ENCODE results near the gene SKOR1. TPM values are rescaled to one million over a fixed set of nuclear protein-coding genes. Genes with fewer than 3 reads are reported as not detected.
A peak's percentile ranks its signal among the peaks of the same experiment; 100 is the strongest.

SKOR1 gene
- total and polyA plus RNA-seq, 2 of the 13 experiments (the other 11 are each of a cell fraction or from before 2014, with no cell fraction given), result 0.09 to 0.11 TPM

DNA sequence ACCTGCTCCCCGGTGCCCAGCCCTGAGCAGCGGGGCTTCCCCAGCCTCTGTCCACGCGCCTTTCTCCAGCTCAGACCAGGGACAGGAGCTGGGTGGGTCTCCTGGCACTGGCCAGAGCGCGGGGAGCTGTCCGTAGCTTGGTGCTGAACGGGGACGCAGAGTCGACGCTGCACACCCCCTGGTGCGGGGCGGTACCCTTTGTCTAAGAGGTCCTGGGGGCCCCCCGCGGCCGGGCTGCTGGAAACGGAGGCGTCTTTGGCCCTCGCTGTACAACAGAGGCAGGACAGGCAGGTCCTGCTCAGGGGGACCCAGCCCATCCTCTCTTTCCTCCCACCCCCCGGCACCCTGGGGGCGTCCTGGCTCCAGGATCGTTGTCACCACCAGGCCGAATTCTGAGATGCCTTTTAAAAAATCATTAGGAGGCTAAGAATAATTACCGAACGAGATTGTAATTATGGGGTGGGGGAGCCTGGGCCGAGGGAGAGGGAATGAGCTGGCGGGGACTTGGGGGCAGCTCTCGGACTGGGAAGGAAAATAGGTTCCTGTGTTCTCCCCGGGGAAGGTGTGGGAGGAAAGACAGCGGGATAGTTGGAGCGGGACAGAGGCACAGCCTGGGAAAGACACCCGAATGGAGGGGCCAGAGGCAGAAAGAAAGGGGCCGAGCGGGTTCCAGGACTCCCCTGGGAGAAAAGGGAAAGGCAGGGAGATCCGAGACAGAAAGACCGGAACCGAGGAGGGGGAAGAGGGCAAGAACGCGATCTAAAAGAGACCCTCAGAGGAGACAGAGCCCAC is 4.1 kb upstream of the SKOR1 start (continued):
- peak; percentile 38; the same call in 1 of the 2 replicates for TF ChIP-seq ZNF501 (CRISPR knock-in tag; IDR thresholded peaks at IDR 0.05)
- TF ChIP-seq ZNF367 (CRISPR knock-in tag; IDR thresholded peaks at IDR 0.05; ENCODE audit: borderline replicate concordance), result peak; percentile 40; the same call in 1 of the 2 replicates
- TF ChIP-seq, protein P1, sequence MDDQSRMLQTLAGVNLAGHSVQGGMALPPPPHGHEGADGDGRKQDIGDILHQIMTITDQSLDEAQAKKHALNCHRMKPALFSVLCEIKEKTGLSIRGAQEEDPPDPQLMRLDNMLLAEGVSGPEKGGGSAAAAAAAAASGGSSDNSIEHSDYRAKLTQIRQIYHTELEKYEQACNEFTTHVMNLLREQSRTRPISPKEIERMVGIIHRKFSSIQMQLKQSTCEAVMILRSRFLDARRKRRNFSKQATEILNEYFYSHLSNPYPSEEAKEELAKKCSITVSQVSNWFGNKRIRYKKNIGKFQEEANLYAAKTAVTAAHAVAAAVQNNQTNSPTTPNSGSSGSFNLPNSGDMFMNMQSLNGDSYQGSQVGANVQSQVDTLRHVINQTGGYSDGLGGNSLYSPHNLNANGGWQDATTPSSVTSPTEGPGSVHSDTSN (CRISPR knock-in tag; IDR thresholded peaks at IDR 0.05; ENCODE audit: borderline replicate concordance), result peak; percentile 82; the same call in 1 of the 2 replicates
- TF ChIP-seq ZSCAN9 (CRISPR knock-in tag; IDR thresholded peaks at IDR 0.05; ENCODE audit: borderline replicate concordance), result 0 out of 2 replicates have a peak, but pooled peaks have one; percentile 48
- peak; percentile 61; the same call in 1 of the 2 replicates for TF ChIP-seq ZNF232 (CRISPR knock-in tag; IDR thresholded peaks at IDR 0.05; ENCODE audit: borderline replicate concordance)
- no peak for TF ChIP-seq ZNF263 (CRISPR knock-in tag; IDR thresholded peaks at IDR 0.05)
- peak; percentile 60; the same call in 1 of the 2 replicates for TF ChIP-seq ATF7-NPFF (CRISPR knock-in tag; IDR thresholded peaks at IDR 0.05; ENCODE audit: low read depth)
- no peak for TF ChIP-seq MED1 (CRISPR knock-in tag; IDR thresholded peaks at IDR 0.05)
- peak; percentile 47; the same call in 1 of the 2 replicates for TF ChIP-seq KDM5B (CRISPR knock-in tag; IDR thresholded peaks at IDR 0.05; ENCODE audit: borderline replicate concordance)
- TF ChIP-seq, protein P2, sequence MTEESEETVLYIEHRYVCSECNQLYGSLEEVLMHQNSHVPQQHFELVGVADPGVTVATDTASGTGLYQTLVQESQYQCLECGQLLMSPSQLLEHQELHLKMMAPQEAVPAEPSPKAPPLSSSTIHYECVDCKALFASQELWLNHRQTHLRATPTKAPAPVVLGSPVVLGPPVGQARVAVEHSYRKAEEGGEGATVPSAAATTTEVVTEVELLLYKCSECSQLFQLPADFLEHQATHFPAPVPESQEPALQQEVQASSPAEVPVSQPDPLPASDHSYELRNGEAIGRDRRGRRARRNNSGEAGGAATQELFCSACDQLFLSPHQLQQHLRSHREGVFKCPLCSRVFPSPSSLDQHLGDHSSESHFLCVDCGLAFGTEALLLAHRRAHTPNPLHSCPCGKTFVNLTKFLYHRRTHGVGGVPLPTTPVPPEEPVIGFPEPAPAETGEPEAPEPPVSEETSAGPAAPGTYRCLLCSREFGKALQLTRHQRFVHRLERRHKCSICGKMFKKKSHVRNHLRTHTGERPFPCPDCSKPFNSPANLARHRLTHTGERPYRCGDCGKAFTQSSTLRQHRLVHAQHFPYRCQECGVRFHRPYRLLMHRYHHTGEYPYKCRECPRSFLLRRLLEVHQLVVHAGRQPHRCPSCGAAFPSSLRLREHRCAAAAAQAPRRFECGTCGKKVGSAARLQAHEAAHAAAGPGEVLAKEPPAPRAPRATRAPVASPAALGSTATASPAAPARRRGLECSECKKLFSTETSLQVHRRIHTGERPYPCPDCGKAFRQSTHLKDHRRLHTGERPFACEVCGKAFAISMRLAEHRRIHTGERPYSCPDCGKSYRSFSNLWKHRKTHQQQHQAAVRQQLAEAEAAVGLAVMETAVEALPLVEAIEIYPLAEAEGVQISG (CRISPR knock-in tag; IDR thresholded peaks at IDR 0.05), result no peak; the same call in 1 of the 2 replicates
- peak; percentile 28; the same call in 1 of the 2 replicates for TF ChIP-seq FOXK1 (CRISPR knock-in tag; IDR thresholded peaks at IDR 0.05; ENCODE audit: borderline replicate concordance, low read depth)
- peak; percentile 69; the same call in 1 of the 2 replicates for TF ChIP-seq ZSCAN12 (CRISPR knock-in tag; IDR thresholded peaks at IDR 0.05)
- TF ChIP-seq, protein P3, sequence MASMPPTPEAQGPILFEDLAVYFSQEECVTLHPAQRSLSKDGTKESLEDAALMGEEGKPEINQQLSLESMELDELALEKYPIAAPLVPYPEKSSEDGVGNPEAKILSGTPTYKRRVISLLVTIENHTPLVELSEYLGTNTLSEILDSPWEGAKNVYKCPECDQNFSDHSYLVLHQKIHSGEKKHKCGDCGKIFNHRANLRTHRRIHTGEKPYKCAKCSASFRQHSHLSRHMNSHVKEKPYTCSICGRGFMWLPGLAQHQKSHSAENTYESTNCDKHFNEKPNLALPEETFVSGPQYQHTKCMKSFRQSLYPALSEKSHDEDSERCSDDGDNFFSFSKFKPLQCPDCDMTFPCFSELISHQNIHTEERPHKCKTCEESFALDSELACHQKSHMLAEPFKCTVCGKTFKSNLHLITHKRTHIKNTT (CRISPR knock-in tag; IDR thresholded peaks at IDR 0.05), result no peak
- TF ChIP-seq, protein P4, sequence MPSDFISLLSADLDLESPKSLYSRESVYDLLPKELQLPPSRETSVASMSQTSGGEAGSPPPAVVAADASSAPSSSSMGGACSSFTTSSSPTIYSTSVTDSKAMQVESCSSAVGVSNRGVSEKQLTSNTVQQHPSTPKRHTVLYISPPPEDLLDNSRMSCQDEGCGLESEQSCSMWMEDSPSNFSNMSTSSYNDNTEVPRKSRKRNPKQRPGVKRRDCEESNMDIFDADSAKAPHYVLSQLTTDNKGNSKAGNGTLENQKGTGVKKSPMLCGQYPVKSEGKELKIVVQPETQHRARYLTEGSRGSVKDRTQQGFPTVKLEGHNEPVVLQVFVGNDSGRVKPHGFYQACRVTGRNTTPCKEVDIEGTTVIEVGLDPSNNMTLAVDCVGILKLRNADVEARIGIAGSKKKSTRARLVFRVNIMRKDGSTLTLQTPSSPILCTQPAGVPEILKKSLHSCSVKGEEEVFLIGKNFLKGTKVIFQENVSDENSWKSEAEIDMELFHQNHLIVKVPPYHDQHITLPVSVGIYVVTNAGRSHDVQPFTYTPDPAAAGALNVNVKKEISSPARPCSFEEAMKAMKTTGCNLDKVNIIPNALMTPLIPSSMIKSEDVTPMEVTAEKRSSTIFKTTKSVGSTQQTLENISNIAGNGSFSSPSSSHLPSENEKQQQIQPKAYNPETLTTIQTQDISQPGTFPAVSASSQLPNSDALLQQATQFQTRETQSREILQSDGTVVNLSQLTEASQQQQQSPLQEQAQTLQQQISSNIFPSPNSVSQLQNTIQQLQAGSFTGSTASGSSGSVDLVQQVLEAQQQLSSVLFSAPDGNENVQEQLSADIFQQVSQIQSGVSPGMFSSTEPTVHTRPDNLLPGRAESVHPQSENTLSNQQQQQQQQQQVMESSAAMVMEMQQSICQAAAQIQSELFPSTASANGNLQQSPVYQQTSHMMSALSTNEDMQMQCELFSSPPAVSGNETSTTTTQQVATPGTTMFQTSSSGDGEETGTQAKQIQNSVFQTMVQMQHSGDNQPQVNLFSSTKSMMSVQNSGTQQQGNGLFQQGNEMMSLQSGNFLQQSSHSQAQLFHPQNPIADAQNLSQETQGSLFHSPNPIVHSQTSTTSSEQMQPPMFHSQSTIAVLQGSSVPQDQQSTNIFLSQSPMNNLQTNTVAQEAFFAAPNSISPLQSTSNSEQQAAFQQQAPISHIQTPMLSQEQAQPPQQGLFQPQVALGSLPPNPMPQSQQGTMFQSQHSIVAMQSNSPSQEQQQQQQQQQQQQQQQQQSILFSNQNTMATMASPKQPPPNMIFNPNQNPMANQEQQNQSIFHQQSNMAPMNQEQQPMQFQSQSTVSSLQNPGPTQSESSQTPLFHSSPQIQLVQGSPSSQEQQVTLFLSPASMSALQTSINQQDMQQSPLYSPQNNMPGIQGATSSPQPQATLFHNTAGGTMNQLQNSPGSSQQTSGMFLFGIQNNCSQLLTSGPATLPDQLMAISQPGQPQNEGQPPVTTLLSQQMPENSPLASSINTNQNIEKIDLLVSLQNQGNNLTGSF (CRISPR knock-in tag; IDR thresholded peaks at IDR 0.05), result 0 out of 2 replicates have a peak, but pooled peaks have one; percentile 54
- no peak for TF ChIP-seq JDP2 (CRISPR knock-in tag; IDR thresholded peaks at IDR 0.05; ENCODE audit: borderline replicate concordance)
- no peak for TF ChIP-seq FOXP1 (IDR thresholded peaks at IDR 0.05)
- TF ChIP-seq FOXP1 (CRISPR knock-in tag; IDR thresholded peaks at IDR 0.05), result no peak
- TF ChIP-seq SALL1 (CRISPR knock-in tag; IDR thresholded peaks at IDR 0.05), result peak; percentile 64

Data from HepG2 (cell line).